ENCODE measurements around the gene ANKRD31.
"Not testable (repeated sequence)": the region's sequence is repeated elsewhere in the genome, so short reads cannot be mapped to it uniquely, and the experiment has no call there.

The ANKRD31 gene

DNA sequence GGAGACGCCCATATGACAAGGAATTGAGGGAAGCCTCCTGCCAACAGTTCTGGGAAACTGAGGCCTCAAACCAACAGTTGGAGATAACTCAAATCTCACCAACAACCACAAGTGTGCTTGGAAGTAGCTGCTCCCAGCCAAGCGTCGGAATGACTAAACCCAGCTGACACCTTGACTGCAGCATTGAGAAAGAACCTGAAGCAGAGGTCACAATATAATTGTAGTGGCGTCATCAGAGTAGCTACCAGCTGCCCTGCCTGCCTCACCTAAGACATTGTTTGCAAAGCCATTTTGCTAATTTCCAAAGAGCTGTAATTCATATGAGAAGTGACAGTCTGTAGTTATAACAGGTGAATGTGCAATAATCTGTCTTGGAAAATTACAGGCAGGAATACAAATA, 40.8 kb upstream of the ANKRD31 start:
- TF ChIP-seq, protein P1, sequence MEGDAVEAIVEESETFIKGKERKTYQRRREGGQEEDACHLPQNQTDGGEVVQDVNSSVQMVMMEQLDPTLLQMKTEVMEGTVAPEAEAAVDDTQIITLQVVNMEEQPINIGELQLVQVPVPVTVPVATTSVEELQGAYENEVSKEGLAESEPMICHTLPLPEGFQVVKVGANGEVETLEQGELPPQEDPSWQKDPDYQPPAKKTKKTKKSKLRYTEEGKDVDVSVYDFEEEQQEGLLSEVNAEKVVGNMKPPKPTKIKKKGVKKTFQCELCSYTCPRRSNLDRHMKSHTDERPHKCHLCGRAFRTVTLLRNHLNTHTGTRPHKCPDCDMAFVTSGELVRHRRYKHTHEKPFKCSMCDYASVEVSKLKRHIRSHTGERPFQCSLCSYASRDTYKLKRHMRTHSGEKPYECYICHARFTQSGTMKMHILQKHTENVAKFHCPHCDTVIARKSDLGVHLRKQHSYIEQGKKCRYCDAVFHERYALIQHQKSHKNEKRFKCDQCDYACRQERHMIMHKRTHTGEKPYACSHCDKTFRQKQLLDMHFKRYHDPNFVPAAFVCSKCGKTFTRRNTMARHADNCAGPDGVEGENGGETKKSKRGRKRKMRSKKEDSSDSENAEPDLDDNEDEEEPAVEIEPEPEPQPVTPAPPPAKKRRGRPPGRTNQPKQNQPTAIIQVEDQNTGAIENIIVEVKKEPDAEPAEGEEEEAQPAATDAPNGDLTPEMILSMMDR (conservative IDR thresholded peaks at IDR 0.05; ENCODE audit: low read length): no peak
- H3K4me3 ChIP-seq (ENCODE audit: low read length): no peak overlapping the region
- DNase-seq (ENCODE audit: low read depth): no peak

DNA sequence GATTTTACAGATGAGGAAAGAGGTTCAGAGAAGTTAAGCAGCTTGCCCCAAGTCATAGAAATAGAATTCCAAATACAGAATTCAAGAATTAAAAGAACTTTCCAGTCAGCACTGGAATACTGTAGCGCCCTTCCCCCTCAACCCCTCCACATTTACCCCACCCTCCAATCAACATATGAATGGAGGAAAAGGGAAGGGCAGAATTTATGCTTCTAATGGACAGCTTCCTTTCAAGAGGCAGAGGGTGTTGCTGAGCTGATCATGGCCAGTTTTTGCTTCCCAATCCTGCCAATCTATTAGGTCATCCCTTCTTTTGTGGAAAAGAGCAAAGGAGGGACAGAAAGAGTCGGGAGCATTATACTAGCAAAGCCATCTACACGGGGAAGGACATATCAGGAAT, 39.1 kb upstream of the ANKRD31 start:
- no peak overlapping the region for H3K4me3 ChIP-seq (ENCODE audit: low read length)
- TF ChIP-seq, protein P1 (conservative IDR thresholded peaks at IDR 0.05; ENCODE audit: low read length): no peak
- DNase-seq (ENCODE audit: low read depth): no peak

DNA sequence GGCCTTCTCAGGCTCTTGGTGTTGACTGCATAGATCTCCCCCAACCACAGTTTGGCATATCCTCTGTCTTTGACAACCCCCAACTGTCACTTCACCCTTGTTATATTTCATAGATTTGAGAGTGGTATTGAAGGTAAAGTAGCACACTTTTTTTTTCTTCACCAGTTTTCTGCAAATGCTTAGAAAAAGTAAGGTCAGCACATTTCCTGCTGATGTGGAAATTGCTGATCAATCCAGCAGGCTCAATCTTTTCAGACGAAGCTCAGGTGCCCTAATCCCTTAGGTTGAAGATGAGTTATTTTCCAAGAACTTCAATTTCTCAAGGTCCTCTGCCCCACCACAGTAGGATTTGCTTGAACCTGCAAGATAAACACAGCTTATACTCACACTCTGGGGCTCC, 38.5 kb upstream of the ANKRD31 start:
- DNase-seq (ENCODE audit: low read depth): no peak
- no peak overlapping the region for H3K4me3 ChIP-seq (ENCODE audit: low read length)
- TF ChIP-seq, protein P1 (conservative IDR thresholded peaks at IDR 0.05; ENCODE audit: low read length): no peak

DNA sequence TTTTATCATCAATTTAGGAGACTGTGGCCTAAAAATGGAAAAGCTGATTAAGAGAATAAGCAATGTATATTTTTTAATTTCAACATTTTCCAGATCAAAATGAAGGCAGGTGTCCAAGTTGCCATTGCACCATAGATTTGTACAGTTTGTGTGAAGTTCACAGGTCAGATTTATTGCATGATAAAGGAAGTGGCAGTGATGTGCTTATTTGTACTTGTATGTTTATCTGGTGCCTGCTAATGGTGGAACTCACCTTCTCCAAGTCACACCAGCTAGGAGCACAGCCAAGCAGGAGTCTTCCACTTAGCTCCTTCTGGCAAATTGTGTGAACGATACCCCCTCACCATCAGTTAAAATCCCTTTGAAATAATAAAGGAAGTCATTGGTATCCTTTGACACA, 37.8 kb upstream of the ANKRD31 start:
- DNase-seq (ENCODE audit: low read depth): no peak
- no peak overlapping the region for H3K4me3 ChIP-seq (ENCODE audit: low read length)
- TF ChIP-seq, protein P1 (conservative IDR thresholded peaks at IDR 0.05; ENCODE audit: low read length): no peak

DNA sequence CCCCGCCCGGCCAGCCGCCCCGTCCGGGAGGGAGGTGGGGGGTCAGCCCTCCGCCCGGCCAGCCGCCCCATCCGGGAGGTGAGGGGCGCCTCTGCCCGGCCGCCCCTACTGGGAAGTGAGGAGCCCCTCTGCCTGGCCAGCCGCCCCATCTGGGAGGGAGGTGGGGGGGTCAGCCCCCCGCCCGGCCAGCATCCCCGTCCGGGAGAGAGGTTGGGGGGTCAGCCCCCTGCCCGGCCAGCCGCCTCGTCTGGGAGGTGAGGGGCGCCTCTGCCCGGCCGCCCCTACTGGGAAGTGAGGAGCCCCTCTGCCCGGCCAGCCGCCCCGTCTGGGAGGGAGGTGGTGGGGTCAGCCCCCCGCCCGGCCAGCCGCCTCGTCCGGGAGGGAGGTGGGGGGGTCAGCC, 33.9 kb upstream of the ANKRD31 start:
- DNase-seq (ENCODE audit: low read depth); H3K4me3 ChIP-seq (ENCODE audit: low read length): not testable (repeated sequence)

DNA sequence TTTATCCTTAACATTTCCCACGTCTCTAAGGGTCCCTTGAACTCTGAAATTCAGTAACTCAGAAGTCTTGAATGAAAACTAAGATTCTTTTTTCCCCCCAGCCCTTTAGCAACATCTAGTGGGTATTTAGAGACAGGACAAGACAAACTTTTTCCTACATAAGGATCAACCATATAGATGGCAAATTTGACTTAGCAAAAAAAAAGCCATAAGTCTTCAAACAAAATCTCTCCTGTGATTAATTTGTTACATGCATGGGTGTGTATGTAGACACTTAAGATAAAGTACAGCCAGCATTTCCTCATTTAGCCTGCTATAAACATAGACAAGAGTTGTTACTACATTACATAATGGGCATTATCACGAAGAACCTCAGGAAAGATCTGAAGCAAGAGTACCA, 29.1 kb upstream of the ANKRD31 start:
- peak; percentile 52 for DNase-seq (ENCODE audit: low read depth)
- H3K4me3 ChIP-seq (ENCODE audit: low read length): no peak overlapping the region
- TF ChIP-seq, protein P1 (conservative IDR thresholded peaks at IDR 0.05; ENCODE audit: low read length): peak; percentile 74

DNA sequence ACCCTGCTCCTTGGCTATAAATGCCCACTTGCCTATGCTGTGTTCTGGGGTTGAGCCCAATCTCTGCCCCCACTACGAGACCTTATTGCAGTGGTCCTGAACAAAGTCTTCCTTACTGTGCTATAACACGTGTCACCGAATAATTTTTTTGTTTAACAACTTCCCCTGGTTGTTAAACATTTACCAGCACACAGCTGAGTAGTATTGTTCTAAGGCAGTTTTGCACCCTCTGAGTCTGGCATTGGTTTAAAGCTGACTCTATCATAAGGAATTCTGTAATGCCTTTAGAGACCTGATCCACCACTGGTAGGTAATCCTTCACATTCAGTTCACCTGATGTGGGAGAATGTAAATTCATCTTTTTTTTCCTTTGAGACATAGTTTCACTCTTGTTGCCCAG, 25.6 kb upstream of the ANKRD31 start:
- no peak overlapping the region for H3K4me3 ChIP-seq (ENCODE audit: low read length)
- DNase-seq (ENCODE audit: low read depth): no peak
- TF ChIP-seq, protein P1 (conservative IDR thresholded peaks at IDR 0.05; ENCODE audit: low read length): no peak

DNA sequence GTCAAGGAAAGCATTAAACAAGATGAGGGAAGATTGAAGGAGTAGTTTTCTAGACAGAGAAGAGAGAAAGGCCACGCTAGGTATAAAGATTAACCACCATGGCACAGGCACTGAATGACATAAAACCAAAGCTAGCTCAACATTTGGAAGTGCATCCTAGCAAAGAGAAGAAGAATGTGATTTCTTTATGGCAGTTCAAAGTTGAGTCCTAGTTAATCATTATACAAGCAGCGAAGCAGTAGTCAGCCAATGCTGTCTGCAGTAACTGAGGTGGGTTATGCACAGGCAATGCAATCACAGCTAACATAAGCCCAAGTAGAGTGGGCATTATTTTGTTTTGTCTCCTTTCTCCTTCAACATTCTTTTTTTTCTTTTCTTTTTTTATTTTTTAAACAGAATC, 24.0 kb upstream of the ANKRD31 start:
- no peak for DNase-seq (ENCODE audit: low read depth)
- H3K4me3 ChIP-seq (ENCODE audit: low read length): no peak overlapping the region
- TF ChIP-seq, protein P1 (conservative IDR thresholded peaks at IDR 0.05; ENCODE audit: low read length): no peak

DNA sequence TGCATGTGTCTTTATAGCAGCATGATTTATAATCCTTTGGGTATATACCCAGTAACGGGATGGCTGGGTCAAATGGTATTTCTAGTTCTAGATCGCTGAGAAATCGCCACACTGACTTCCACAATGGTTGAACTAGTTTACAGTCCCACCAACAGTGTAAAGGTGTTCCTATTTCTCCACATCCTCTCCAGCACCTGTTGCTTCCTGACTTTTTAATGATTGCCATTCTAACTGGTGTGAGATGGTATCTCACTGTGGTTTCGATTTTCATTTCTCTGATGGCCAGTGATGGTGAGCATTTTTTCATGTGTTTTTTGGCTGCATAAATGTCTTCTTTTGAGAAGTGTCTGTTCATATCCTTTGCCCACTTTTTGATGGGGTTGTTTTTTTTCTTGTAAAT, 13.8 kb upstream of the ANKRD31 start:
- DNase-seq (ENCODE audit: low read depth); H3K4me3 ChIP-seq (ENCODE audit: low read length): not testable (repeated sequence)
